SK-N-MC (cell line): ENCODE data around the gene PCYOX1L.

Experiments
- EZH2 ChIP-seq: fragments of 200-600 bp; sonication (generic); IDR thresholded peaks from one replicate; pipeline ENCODE4 v1.6.1; 2017; ENCODE audit warnings: antibody characterized with exemption
- POLR2AphosphoS5 ChIP-seq: IDR thresholded peaks from 2 replicates; pipeline ENCODE4 v1.6.1; 2012; ENCODE audit warnings: mild to moderate bottlenecking, low read depth, low read length, borderline replicate concordance

GRCh38 chr5:149374801-149375200, 17.0 kb downstream of the PCYOX1L start:
- TF ChIP-seq POLR2AphosphoS5 (no peak), EZH2 (no peak)
